ENCODE data around the gene CT45A5.

- TF ChIP-seq CTCF (conservative IDR thresholded peaks at IDR 0.05) (peak; percentile 62), EZH2 (IDR thresholded peaks at IDR 0.05; ENCODE audit: low read depth) (no peak)
Observed at GRCh38 chrX:135740681-135741149, 44.6 kb downstream of the CT45A5 start.

Measured in PC-9 (cell line).